SK-N-SH (cell line): ENCODE results near the gene RNF150. TPM values are rescaled to one million over a fixed set of nuclear protein-coding genes. Genes with fewer than 3 reads are reported as not detected.

ENCODE experiments used
- CTCF ChIA-PET: fragments of 300-600, 350-600 bp; formaldehyde crosslinking; extraction: SDS; loops from one replicate; lab custom pipeline; 2021; lab: Yijun Ruan, JAX
- POLR2A ChIA-PET: fragments of 350-600 bp; sonication (Branson Sonifier 250); formaldehyde crosslinking; extraction: SDS; loops from one replicate; lab custom pipeline; 2020; ENCODE audit warnings: antibody characterized with exemption, inconsistent platforms; lab: Yijun Ruan, JAX
- DNase-seq: peaks from one replicate; pipeline ENCODE4 v3.0.0; 2012
- H2AFZ ChIP-seq: fragments of 200-600 bp; sonication (generic); 2 replicates; pipeline ENCODE4 v1.8.1; 2016; ENCODE audit warnings: antibody characterized with exemption, mild to moderate bottlenecking, low read depth
- H3F3A ChIP-seq: fragments of 200-600 bp; sonication (generic); replicated peaks from 2 replicates; pipeline ENCODE3; 2016; ENCODE audit warnings: antibody characterized with exemption, mild to moderate bottlenecking; ENCODE audit not compliant: insufficient read depth
- H3K27ac ChIP-seq, 2 experiments: fragments of 200-500 bp in 1 of 2; fragments of 200-600 bp in 1 of 2; sonication (Bioruptor generic) in 1 of 2; sonication (generic), shearing (Covaris generic) in 1 of 2; 2 replicates each; pipeline versions ENCODE4 v1.5.1 to v1.6.1; 2014 to 2016; ENCODE audit warnings: low read depth in 2 of 2, inconsistent platforms in 1 of 2, low read length in 1 of 2, mild to moderate bottlenecking in 1 of 2, mixed read lengths in 1 of 2
- H3K27me3 ChIP-seq: fragments of 200-600 bp; sonication (generic), shearing (Covaris generic); 2 replicates; pipeline ENCODE4 v1.6.1; 2016; ENCODE audit warnings: mixed run types; ENCODE audit not compliant: insufficient read depth
- H3K36me3 ChIP-seq, 2 experiments: fragments of 200-500 bp in 1 of 2; fragments of 200-600 bp in 1 of 2; sonication (Bioruptor generic) in 1 of 2; sonication (generic) in 1 of 2; replicated peaks in 1 of 2; 2 replicates each; pipeline versions ENCODE3 to v1.5.1; 2014 to 2016; ENCODE audit warnings: low read length in 1 of 2, mild to moderate bottlenecking in 1 of 2; ENCODE audit not compliant: insufficient read depth in 2 of 2, control insufficient read depth in 1 of 2
- H3K4me1 ChIP-seq, 2 experiments: fragments of 200-500 bp in 1 of 2; fragments of 200-600 bp in 1 of 2; sonication (Bioruptor generic) in 1 of 2; sonication (generic), shearing (Covaris generic) in 1 of 2; 2 replicates each; pipeline versions ENCODE4 v1.5.1 to v1.6.1; 2014 to 2016; ENCODE audit warnings: low read depth in 1 of 2, low read length in 1 of 2, mixed run types in 1 of 2; ENCODE audit not compliant: insufficient read depth in 2 of 2, control insufficient read depth in 1 of 2
- H3K4me2 ChIP-seq: fragments of 200-600 bp; sonication (generic), shearing (Covaris generic); 2 replicates; pipeline ENCODE4 v1.6.1; 2017; ENCODE audit warnings: mixed run types
- H3K4me3 ChIP-seq, 2 experiments: fragments of 200-500 bp in 1 of 2; fragments of 200-600 bp in 1 of 2; sonication (Bioruptor generic) in 1 of 2; sonication (generic), shearing (Covaris generic) in 1 of 2; 2 replicates each; pipeline versions ENCODE4 v1.5.1 to v1.8.1; 2014 to 2016; ENCODE audit warnings: low read depth in 2 of 2, inconsistent platforms in 1 of 2, low read length in 1 of 2, mild to moderate bottlenecking in 1 of 2, mixed read lengths in 1 of 2, moderate library complexity in 1 of 2
- H3K79me2 ChIP-seq: fragments of 200-600 bp; sonication (generic); 2 replicates; pipeline ENCODE4 v1.8.1; 2017; ENCODE audit warnings: mild to moderate bottlenecking; ENCODE audit not compliant: insufficient read depth
- H3K9ac ChIP-seq: fragments of 200-600 bp; sonication (generic); 2 replicates; pipeline ENCODE4 v1.6.1; 2017; ENCODE audit warnings: mixed run types
- H3K9me2 ChIP-seq: fragments of 200-600 bp; sonication (generic); 2 replicates; pipeline ENCODE4 v1.6.1; 2017; ENCODE audit warnings: mixed run types
- H3K9me3 ChIP-seq: fragments of 200-600 bp; sonication (generic); 2 replicates; pipeline ENCODE4 v1.6.1; 2017; ENCODE audit warnings: mixed run types, mild to moderate bottlenecking, moderate library complexity
- H4K20me1 ChIP-seq: fragments of 200-600 bp; sonication (generic); 2 replicates; pipeline ENCODE4 v1.6.1; 2017; ENCODE audit warnings: mild to moderate bottlenecking, mixed run types; ENCODE audit not compliant: insufficient read depth
- CTCF ChIP-seq: fragments of 200-600 bp; sonication (generic); IDR thresholded peaks from 2 replicates; pipeline ENCODE4 v1.6.1; 2017; ENCODE audit warnings: antibody characterized with exemption, mild to moderate bottlenecking, moderate library complexity
- FOSL2 ChIP-seq: IDR thresholded peaks from 2 replicates; pipeline ENCODE4 v1.4.0; 2012; ENCODE audit warnings: low read depth, mild to moderate bottlenecking, moderate library complexity, borderline replicate concordance
- FOXJ3 ChIP-seq: sonication (generic); formaldehyde crosslinking; IDR thresholded peaks from 2 replicates; pipeline ENCODE4 v1.5.1; 2020; ENCODE audit warnings: mild to moderate bottlenecking, missing genetic modification reagents
- GABPA ChIP-seq: IDR thresholded peaks from 2 replicates; pipeline ENCODE4 v1.4.0; 2012; ENCODE audit warnings: low read depth, mild to moderate bottlenecking
- MAX ChIP-seq: IDR thresholded peaks from 2 replicates; pipeline ENCODE4 v1.4.0; 2012; ENCODE audit warnings: low read depth
- MEF2A ChIP-seq: IDR thresholded peaks from 2 replicates; pipeline ENCODE4 v1.4.0; 2012; ENCODE audit warnings: low read depth, borderline replicate concordance
- NFIC ChIP-seq: IDR thresholded peaks from 2 replicates; pipeline ENCODE4 v1.4.0; 2012; ENCODE audit warnings: borderline replicate concordance
- PBX3 ChIP-seq: IDR thresholded peaks from 2 replicates; pipeline ENCODE4; 2012
- RAD21 ChIP-seq: IDR thresholded peaks from 2 replicates; pipeline ENCODE4 v1.6.1; 2012; ENCODE audit warnings: mild to moderate bottlenecking, low read length
- REST ChIP-seq: IDR thresholded peaks from 2 replicates; pipeline ENCODE4 v1.6.1; 2012; ENCODE audit warnings: mild to moderate bottlenecking, low read depth, low read length, moderate library complexity
- RXRA ChIP-seq: IDR thresholded peaks from 2 replicates; pipeline ENCODE4 v1.4.0; 2012; ENCODE audit warnings: low read depth, mild to moderate bottlenecking, borderline replicate concordance
- SMC3 ChIP-seq: IDR thresholded peaks from 2 replicates; pipeline ENCODE4 v1.6.1; 2012; ENCODE audit warnings: low read depth, low read length, improper control_type of control experiment
- USF2 ChIP-seq: fragments of 150-350 bp; IDR thresholded peaks from 2 replicates; pipeline ENCODE4 v1.6.1; 2017; ENCODE audit warnings: antibody characterized with exemption, low read length, low read depth, borderline replicate concordance
- WGBS: methylation state at CpG from one replicate; pipeline ENCODE4 v1.1.6; 2017; ENCODE audit warnings: low lambda C conversion rate; 5-methylcytosine and 5-hydroxymethylcytosine counted together
- polyA plus RNA-seq, 3 experiments: library from polyadenylated mRNA; depleted of rRNA; stranded (reverse); fragments of >200 nt; gene quantifications; 2 replicates each; pipeline ENCODE4 v1.2.3, GENCODE V29; 2012

RNF150 gene
- polyA plus RNA-seq, 1 of the 3 experiments (the other 2 are of a cell fraction) = 5.8 TPM

GRCh38 chr4:140930011-140930410 is 203.3 kb downstream of the RNF150 start:
- no peak overlapping the region for H3K4me2 ChIP-seq
- ChIA-PET POLR2A (no interaction called here), CTCF (interaction anchor here (1.2 to 1.5 kb wide), 2 partner anchors 46 to 203 kb away, joined by 4 read pairs; partner anchors contain the start of gene RNF150)
- H4K20me1 ChIP-seq = no peaks in the 10 kb centered on the region
- no peaks in the 10 kb centered on the region for H3K27me3 ChIP-seq
- H3K27ac ChIP-seq = no peak overlapping the region; a peak in 1 of 4 replicates
- peaks cover 15 to 40% of the 10 kb centered on the region in 2 experiments for H3K4me1 ChIP-seq
- H3K9me2 ChIP-seq = no peaks in the 10 kb centered on the region
- DNase-seq = no peak
- H3K36me3 ChIP-seq = peaks cover 8 to 10% of the 10 kb centered on the region in 2 experiments
- H3K9me3 ChIP-seq = no peaks in the 10 kb centered on the region
- H3K4me3 ChIP-seq = no peak overlapping the region
- no peak overlapping the region for H3K9ac ChIP-seq
- no peak for TF ChIP-seq MAX
- no peak overlapping the region for H2AFZ ChIP-seq
- peaks cover 7% of the 10 kb centered on the region for H3K79me2 ChIP-seq
- H3F3A ChIP-seq = no peaks in the 10 kb centered on the region
- 92% methylated on average over 3 of the region's 3 CpGs for WGBS

GRCh38 chr4:140928880-140929279 is 204.4 kb downstream of the RNF150 start:
- Histone ChIP-seq H2AFZ (no peak overlapping the region), H3K9me3 (no peaks in the 10 kb centered on the region)
- peak; percentile 61 for TF ChIP-seq PBX3
- peak; percentile 9; the same call in 1 of the 2 replicates for TF ChIP-seq FOSL2
- no peak for TF ChIP-seq USF2
- TF ChIP-seq RAD21 = no peak
- TF ChIP-seq, all 33 proteins: peak for 2
- peaks cover 10 to 12% of the 10 kb centered on the region in 2 experiments for H3K36me3 ChIP-seq
- 42% methylated on average over 3 of the region's 3 CpGs for WGBS
- peaks cover 7% of the 10 kb centered on the region for H3K79me2 ChIP-seq
- ChIA-PET POLR2A (no interaction called here), CTCF (no interaction called here)
- no peaks in the 10 kb centered on the region for H3F3A ChIP-seq
- no peak overlapping the region for H3K9ac ChIP-seq
- peak overlapping the region; percentile 5 to 10; a peak in 1 of 4 replicates for H3K27ac ChIP-seq
- no peaks in the 10 kb centered on the region for H4K20me1 ChIP-seq
- no peak overlapping the region for H3K4me3 ChIP-seq
- H3K4me1 ChIP-seq = peaks cover 9 to 36% of the 10 kb centered on the region in 2 experiments; a peak in 3 of 4 replicates
- DNase-seq = no peak
- H3K4me2 ChIP-seq = no peak overlapping the region
- no peaks in the 10 kb centered on the region for H3K27me3 ChIP-seq
- no peaks in the 10 kb centered on the region for H3K9me2 ChIP-seq

- CTCF ChIA-PET = interaction anchor here (0.8 to 3.2 kb wide), 3 partner anchors 23 to 207 kb away, joined by 3 to 18 read pairs (median 3); partner anchors contain the start of gene RNF150
- no peak for TF ChIP-seq GABPA
- no peak for TF ChIP-seq NFIC
- TF ChIP-seq REST = no peak
- no peak for TF ChIP-seq FOXJ3
- no peak for TF ChIP-seq FOSL2
- no peak for TF ChIP-seq RXRA
- no peak for TF ChIP-seq CTCF
- no peak for TF ChIP-seq MEF2A
- TF ChIP-seq SMC3 = no peak
- no peak for TF ChIP-seq RAD21
These were observed 206.6 kb downstream of the RNF150 start for GRCh38 chr4:140926672-140927071.

More at GRCh38 chr4:140926672-140927071, 206.6 kb downstream of the RNF150 start:
- Histone ChIP-seq H3K4me1 (peaks cover 3 to 26% of the 10 kb centered on the region in 2 experiments; a peak in 3 of 4 replicates), H3K27ac (peak overlapping the region in 1 of 2 experiments; percentile 91; a peak in 1 of 4 replicates), H3K9me2 (no peaks in the 10 kb centered on the region), H3K9ac (no peak overlapping the region), H2AFZ (no peak overlapping the region), H3K4me3 (no peak overlapping the region), H3K79me2 (no peaks in the 10 kb centered on the region), H3K36me3 (peaks cover 0 to 12% of the 10 kb centered on the region in 2 experiments), H3K4me2 (no peak overlapping the region), H3K9me3 (no peaks in the 10 kb centered on the region), H4K20me1 (no peaks in the 10 kb centered on the region), H3K27me3 (no peaks in the 10 kb centered on the region), H3F3A (no peaks in the 10 kb centered on the region)
- DNase-seq = no peak
- 79% methylated on average over 2 of the region's 2 CpGs for WGBS
- POLR2A ChIA-PET = no interaction called here
